Measurements from ENCODE around the gene CIB4. TPM values are rescaled to one million over a fixed set of nuclear protein-coding genes. Genes with fewer than 3 reads are reported as not detected.

Gene CIB4
- total and polyA plus RNA-seq, 2 of the 13 experiments (the other 11 are each of a cell fraction or from before 2014, with no cell fraction given), result not detected

DNA sequence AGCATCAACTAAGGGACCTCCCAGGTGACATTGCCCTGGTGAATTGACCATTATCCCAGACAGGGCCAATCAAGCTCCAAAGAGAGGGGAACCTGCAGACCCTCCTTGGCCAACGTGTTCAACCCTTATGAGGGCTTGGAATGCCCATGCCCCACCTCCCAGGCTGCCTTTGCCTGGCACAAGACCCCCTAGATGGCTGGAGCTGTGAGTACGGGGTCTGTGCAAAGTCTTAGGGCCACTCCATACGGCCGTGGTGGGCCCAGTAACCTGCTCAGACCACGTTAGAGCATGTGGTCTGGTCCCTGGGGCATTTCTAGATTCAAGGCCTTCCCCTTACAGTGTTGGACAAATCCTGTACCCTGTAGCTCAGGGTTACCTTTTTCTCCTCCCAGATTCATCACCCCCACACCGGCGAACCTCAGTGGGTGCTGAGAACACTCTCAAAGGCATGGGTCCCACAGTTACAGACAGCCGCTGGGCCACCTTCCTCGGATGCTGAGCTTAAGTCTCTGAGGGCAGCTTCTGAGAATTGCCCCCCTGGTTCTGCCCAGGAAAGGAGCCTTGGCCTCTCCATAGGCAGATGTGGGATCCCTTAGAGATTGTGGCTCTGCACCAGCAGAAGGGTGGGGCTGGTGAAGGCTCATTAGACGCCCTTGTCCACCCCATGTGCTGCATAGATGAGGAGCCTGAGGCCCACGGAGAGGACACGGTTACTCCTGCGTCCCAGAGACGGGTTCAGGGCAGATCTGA, 33.0 kb upstream of the CIB4 start:
- Histone ChIP-seq H3K79me2 (ENCODE audit: insufficient read depth, low read length) (no peaks in the 10 kb centered on the region), H3K4me3 (replicated peaks in 1 of 3; ENCODE audit: insufficient read depth in 1 of 3, low read depth in 2 of 3, low read length in 3 of 3) (no peak overlapping the region), H3K4me1 (ENCODE audit: insufficient read depth, low read length) (0 out of 2 replicates have a peak, but pooled peaks cover 5% of the 10 kb centered on the region), H3K9me3 (ENCODE audit: low read length) (no peaks in the 10 kb centered on the region), H3K9ac (ENCODE audit: insufficient read depth, low read depth, low read length) (no peak overlapping the region), H4K20me1 (ENCODE audit: insufficient read depth, low read length) (no peaks in the 10 kb centered on the region), H3K27me3 (ENCODE audit: control insufficient read depth in 1 of 2, insufficient read depth in 2 of 2, low read length in 2 of 2) (peaks cover 18 to 74% of the 10 kb centered on the region in 2 experiments), H3K4me2 (ENCODE audit: low read depth, low read length) (no peak overlapping the region), H2AFZ (ENCODE audit: low read length) (no peak overlapping the region), H3K27ac (ENCODE audit: extremely low read length, insufficient read depth, low read length) (no peak overlapping the region), H3K36me3 (replicated peaks in 1 of 2; ENCODE audit: control insufficient read depth in 1 of 2, insufficient read depth in 2 of 2, low read length in 2 of 2) (no peaks in the 10 kb centered on the region)
- BruUV-seq (replicated peaks), result no TSS peak
- no peak for FAIRE-seq
- intact Hi-C loops (cut with micrococcal nuclease; ENCODE audit: unreplicated experiment) (no loop called here), in situ Hi-C loops (cut with HindIII; ENCODE audit: extremely low pct_ligation_motif_present, low pct_unique_long_range_greater_than_20kb) (no loop called here)
- POLR2A ChIA-PET, result no interaction called here
- 8% methylated on average over 13 of the region's 14 CpGs for WGBS (ENCODE audit: low lambda C conversion rate)
- CTCF ChIA-PET (ENCODE audit: low intra/inter-chr PET ratio, low total read pairs), result no interaction called here
- no peak; the same call in 2 of the 3 replicates for ATAC-seq
- TF ChIP-seq ZBTB21 (CRISPR knock-in tag; IDR thresholded peaks at IDR 0.05), result no peak
- TF ChIP-seq, protein P1, sequence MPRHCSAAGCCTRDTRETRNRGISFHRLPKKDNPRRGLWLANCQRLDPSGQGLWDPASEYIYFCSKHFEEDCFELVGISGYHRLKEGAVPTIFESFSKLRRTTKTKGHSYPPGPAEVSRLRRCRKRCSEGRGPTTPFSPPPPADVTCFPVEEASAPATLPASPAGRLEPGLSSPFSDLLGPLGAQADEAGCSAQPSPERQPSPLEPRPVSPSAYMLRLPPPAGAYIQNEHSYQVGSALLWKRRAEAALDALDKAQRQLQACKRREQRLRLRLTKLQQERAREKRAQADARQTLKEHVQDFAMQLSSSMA (CRISPR knock-in tag; IDR thresholded peaks at IDR 0.05), result no peak
- TF ChIP-seq, protein P2, sequence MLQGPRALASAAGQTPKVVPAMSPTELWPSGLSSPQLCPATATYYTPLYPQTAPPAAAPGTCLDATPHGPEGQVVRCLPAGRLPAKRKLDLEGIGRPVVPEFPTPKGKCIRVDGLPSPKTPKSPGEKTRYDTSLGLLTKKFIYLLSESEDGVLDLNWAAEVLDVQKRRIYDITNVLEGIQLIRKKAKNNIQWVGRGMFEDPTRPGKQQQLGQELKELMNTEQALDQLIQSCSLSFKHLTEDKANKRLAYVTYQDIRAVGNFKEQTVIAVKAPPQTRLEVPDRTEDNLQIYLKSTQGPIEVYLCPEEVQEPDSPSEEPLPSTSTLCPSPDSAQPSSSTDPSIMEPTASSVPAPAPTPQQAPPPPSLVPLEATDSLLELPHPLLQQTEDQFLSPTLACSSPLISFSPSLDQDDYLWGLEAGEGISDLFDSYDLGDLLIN (CRISPR knock-in tag; IDR thresholded peaks at IDR 0.05; ENCODE audit: borderline replicate concordance), result no peak
- TF ChIP-seq, protein P3, sequence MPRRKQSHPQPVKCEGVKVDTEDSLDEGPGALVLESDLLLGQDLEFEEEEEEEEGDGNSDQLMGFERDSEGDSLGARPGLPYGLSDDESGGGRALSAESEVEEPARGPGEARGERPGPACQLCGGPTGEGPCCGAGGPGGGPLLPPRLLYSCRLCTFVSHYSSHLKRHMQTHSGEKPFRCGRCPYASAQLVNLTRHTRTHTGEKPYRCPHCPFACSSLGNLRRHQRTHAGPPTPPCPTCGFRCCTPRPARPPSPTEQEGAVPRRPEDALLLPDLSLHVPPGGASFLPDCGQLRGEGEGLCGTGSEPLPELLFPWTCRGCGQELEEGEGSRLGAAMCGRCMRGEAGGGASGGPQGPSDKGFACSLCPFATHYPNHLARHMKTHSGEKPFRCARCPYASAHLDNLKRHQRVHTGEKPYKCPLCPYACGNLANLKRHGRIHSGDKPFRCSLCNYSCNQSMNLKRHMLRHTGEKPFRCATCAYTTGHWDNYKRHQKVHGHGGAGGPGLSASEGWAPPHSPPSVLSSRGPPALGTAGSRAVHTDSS (CRISPR knock-in tag; conservative IDR thresholded peaks at IDR 0.05), result no peak
- no peak for DNase-seq (ENCODE audit: low spot score)

Measured in HepG2 (cell line).